ENCODE data around the gene SERPINE3.

SERPINE3 gene

DNA sequence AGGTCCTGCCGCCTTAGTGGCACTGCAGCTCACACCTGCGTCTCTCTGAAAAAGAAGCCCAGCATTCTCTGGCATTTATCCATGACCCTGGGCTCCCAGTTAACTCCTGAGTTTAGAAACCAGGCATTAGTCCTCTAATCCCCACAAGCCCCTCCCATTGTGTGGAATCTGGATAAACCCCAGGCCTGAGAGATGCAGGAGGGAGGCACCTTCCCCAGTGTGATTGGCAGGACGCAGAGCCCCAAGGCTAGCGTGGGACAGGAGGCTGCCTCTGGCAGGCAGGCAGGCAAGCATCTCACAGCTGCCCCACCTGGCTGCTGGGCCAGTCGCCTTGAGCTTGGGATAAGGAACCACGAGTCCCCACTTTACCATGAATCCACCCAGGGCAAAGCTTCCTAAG is 11.0 kb upstream of the SERPINE3 start:
- DNase-seq (ENCODE audit: low read depth in 2 of 2): no peak

DNA sequence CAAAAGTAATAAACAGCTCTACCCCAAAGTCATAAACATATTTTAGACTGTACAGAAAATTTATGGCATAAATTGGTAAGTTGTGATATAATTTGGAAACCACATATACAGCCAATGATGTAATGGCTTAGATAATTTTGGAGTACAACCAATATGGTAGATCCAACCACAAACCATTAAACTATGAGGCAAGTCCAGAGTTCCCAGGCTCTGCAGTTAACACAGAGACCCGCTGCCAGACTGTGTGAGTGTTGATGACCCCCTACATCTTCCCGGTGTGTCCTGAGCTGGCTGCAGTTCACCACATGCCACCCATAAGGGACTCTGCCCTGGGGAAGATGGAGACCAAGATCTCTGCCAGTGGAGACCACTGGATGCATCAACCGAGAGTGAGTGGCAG is 9.9 kb upstream of the SERPINE3 start:
- no peak for DNase-seq (ENCODE audit: low read depth in 2 of 2)

DNA sequence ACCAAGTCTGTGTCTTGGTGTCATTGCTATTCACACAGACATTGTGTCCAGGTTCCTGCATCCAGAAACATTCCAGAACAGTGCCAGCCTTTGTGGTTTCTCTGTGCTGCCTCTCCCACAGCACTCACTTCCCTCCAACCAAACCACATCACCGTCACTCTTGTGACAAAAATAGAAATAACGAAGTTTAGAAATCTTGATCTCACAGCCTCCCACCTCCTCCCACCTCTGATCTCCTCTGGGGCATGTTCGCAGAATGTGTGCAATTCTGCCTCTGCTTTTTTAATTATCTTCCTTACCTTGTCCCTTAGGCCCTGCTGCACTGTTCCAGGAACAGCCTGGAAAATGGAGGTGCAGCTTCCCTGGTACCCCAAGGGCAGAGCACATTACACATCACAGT is 8.7 kb upstream of the SERPINE3 start:
- DNase-seq (ENCODE audit: low read depth in 2 of 2): no peak

DNA sequence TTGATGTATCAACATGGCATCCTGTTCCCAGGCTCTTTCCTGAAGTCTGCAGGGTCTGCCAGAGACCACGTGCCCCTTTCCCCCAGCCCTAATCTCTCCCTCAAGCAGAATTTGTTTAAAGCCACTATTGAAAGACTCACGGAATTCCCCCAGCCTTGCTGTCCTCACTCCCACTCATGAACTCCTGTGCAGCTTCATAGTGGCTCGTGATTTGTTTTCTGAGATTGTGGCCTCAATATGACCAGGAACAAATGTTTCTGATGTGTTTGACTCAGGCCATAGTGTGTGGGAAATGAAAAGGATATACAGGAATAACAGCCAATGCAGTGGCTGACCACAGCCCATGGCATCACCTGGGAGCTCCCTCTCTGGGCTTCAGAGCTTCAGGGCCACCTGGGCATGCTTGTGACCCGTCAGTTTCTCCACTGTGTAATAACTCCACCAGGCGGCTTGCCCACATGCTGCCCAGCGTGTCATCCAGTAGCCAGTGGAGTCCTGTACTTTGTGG is 8.1 kb upstream of the SERPINE3 start:
- DNase-seq (ENCODE audit: low read depth in 2 of 2): no peak

DNA sequence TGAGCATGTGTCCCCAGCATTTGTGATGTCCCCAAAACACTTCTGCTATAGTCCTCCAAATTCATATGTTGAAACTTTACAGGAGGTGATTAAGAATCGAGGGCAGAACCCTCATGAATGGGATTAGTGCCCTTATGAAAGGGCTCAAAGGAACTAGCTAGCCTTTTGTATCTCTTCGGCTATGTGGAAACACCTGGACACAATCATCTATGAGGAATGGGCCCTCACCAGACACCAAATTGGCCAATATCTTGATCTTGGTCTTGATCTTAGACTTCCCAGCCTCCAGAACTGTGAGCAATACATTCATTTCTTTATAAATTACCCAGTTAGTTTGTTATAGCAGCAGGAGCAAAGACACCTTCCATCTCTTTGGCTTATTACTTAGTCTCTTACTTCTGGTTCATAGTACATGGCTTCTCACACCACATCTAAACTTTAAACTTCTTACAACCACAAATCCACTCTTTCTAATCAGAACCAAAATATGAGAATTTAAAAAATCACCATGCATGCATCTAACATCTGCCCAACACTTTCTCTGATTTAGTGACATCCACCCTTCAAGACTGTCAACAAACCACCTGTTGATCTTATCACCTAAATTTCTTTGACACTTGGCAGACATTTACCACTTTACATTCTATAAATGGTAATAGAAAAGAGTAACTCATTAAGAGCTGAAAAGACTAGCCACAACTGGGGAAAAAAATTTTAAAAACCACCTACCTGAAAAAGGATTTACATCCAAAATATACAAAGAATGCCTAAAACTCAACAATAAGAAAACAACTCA is 6.7 kb upstream of the SERPINE3 start:
- no peak for DNase-seq (ENCODE audit: low read depth in 2 of 2)

DNA sequence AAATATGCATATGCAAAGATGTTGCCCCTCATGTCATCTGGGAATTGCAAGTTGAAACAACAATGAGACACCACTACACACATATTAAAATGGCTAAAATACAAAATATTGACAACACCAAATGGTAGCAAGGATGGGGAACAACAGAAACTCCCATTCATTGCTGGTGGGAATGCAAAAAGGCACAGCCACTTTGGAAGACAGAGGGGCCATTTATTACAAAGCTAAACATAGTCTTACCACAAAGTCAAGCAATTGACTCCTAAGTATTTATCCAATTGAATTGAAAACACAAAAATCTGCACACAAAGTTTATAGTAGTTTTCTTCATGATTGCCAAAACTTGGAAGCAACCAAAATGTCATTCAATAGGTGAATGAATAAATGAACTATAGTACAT is 6.1 kb upstream of the SERPINE3 start:
- no peak for DNase-seq (ENCODE audit: low read depth in 2 of 2)

DNA sequence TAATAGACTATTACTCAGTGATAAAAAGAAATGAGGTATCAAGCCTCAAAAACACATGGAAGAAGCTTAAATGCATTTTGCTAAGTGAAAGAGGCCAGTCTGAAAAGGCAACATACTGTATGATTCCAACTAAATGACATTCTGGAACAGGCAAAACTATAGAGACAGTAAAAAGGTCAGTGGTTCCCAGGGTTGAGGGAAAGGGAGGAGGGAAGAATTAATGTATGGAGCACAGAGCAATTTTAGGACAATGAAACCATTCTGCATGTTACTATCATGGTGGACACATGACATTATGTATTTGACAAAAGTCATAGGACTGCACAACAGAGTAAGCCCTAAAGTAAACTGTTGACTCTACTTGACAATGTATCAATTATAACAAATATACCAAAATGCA is 5.7 kb upstream of the SERPINE3 start:
- no peak for DNase-seq (ENCODE audit: low read depth in 2 of 2)

DNA sequence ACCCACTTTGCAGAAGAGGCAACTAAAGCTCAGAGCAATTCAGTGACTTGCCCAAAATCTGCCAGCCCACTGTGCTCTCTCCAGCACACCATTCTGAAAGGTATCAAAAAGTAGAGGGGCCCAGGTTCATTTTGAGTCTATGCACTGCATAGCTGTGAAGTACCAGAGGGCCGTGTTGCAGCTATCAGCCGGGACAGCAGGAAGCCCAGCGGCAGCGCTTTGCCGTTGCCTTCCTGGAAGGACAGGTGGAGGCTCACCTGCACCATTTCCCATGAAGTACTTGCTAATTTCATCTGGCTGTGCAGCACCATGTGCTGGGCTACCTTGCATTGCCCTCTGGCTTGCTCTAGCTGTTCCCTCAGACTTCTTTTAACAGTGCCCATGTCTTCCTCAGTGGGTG is 2.7 kb upstream of the SERPINE3 start:
- DNase-seq (ENCODE audit: low read depth in 2 of 2): no peak

DNA sequence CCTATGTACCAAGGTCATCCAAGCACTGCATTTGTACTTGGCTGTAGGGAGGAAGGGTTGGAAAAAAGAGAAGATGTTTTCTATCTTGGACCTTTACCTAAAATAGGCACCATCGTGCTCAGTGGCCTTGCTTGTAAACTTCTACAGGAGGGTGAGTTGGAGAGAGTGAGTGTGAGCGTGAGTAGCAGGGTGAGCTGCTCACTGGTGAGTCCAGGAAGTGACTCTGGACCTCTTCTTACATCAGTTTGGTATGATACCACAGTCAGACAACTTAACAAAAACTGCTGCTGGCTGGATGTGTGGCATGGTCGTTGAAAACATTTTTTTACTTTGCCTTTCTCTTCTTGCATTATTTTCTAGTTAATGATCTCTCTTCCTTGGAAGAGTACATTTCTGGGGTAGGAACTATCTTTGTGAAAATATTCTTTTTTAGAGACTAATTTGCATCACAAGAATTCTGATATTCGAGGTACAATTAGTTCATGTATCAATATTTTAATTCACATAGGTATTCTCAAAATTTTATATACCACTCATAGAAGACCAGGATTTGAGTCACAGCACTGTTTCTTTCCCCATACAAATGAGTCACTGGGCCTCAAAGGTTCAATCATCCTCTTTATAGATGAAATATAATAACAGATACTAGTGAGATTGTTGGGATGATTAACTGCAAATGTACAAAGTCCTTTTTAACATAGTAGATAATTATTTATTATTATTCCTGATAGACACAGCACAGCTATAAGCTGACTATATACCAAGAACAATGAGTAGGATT is 651 bp downstream of the SERPINE3 start:
- DNase-seq (ENCODE audit: low read depth in 2 of 2): no peak

DNA sequence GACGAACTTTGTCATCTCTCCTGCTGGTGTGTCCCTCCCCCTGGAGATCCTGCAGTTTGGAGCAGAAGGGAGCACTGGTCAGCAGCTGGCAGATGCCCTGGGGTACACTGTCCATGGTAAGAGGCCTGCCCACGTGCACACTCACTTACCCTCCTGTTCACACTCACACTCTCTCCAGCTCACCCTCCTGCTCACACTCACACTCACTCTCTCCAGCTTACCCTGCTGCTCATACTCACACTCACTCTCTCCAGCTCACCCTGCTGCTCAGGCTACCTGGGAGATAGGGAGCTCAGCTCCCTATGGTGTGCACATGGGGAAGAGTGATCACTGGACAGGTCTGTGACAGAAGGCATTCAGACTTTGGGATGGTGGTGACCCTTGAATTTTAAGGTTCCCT is 1.7 kb downstream of the SERPINE3 start:
- no peak for DNase-seq (ENCODE audit: low read depth in 2 of 2)

DNA sequence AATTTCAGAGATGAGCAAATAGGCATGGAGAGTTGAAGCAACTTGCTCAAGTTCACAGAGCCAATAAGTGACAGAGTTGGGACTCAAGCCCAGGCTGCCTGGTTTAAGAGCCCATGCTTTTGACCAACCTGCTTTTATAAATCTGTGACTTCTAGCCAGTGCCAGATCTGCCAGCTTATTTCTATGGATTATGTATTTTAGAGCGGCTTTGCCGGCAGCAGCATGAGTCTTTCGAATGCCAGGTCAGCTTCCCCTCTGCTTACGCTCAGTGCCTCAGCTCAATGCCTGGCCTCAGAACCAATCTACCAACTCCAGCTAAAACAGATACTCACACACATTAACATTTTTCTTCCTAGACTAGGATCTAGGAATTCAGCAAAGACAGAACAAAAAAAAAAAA is 2.3 kb downstream of the SERPINE3 start:
- no peak for DNase-seq (ENCODE audit: low read depth in 2 of 2)

DNA sequence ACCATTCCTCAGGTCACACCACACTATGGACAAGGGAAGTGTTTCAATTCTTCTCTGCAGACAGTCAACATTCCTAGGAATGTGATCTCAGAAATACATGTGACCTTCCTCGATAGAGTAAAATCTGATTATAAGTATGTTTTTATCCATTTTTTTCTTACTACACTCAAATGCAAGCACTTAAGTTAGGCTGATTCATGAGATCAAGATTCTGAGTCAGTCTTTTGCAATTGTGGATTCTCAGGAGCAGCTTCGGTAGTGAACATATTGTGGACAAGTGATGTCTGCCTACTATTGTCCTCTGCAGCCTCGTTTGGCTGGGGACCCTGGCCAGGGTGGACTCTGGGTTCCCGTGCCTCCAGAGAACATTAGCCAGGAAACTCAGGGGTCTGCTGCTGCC is 3.2 kb downstream of the SERPINE3 start:
- DNase-seq (ENCODE audit: low read depth in 2 of 2): no peak

DNA sequence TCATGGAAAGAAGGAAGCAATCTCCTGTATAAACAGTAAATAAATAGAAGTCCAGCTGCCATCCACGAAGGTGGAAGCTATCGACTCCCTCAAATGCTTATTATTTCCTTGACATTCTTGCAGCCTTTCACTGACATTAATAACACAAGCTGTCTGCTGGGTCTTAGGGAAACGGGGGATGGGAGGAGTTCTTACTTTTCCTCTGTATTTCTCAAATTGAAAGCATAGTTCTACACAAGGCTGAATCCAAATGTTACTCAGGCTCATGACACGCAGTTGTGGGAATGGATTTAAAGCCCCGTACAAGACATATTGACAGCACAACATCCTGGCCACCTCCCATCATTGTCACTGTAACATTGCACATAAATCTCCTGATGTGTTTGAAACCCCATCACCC is 4.0 kb downstream of the SERPINE3 start:
- DNase-seq (ENCODE audit: low read depth in 2 of 2): no peak

DNA sequence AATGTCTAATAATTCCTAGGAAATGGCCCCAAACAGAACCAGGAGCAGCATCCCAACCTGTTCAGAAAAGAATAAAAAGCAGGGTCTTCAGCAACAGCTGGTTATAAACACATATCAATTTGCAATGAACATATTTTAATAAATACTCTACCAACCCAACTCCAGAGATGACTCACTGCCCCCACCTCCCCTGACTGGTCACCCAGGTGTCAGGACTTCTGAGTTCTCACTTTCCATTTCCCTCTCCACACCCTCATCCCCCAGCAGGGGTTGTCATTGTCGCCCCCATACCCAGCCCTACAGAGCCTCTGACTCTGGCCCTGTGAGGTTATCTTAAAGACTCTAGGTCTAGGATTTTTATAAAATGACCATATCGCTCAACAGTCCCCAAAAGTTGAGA is 6.9 kb downstream of the SERPINE3 start:
- DNase-seq (ENCODE audit: low read depth in 2 of 2): no peak

DNA sequence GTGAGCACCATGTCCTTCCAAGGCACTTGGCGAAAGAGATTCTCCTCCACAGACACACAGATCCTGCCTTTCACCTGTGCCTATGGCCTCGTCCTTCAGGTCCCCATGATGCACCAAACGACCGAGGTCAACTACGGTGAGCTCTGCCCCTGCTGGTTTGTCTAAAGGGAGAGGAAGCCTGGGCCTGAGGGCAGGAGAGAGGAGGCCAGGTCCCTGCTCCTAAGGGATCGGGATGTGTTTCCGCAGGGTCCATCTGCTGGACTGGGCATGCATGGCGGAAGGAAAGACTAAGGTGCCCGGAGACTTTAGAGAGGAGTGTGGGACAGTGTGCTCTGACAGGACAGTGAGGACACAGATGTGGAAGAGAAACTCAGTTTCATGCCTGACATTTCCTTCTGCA is 7.6 kb downstream of the SERPINE3 start:
- no peak for DNase-seq (ENCODE audit: low read depth in 2 of 2)

DNA sequence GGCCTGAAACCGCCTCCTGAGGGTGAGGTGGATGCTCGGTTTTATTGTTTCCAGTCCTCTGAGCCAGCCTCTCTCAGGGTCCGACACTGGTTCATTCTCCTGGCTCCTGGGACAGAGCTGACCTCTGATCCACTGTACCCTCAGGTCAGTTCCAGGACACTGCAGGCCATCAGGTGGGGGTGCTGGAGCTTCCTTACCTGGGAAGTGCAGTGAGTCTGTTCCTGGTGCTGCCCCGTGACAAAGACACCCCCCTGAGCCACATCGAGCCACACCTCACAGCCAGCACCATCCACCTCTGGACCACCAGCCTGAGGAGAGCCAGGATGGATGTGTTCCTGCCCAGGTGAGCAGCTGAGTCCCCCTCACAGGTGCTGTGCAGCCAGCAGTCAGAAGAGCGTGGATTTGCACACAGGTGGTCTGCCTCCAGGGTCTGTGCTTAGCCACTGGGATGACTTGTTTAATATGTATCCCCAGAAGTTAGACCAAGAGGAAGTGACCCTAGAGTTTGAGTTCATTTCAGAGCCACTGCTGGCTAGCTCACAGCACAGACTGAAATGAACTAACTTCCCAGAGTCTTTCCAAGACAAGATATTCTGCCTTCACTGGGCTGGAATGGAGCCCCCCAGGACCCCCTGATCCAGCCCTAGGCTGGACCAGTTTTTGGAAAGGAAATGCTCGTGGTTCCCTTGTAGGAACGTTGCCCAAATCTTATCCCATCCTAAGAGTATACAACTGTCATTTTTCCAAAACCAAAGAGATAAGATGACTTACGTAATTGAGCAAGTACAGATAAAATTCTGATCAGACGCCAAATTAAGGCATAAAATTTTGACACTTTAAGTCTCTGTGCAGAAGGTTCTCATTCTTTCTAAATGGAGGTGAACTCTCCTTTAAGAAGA is 8.8 kb downstream of the SERPINE3 start:
- DNase-seq (ENCODE audit: low read depth in 2 of 2): no peak

DNA sequence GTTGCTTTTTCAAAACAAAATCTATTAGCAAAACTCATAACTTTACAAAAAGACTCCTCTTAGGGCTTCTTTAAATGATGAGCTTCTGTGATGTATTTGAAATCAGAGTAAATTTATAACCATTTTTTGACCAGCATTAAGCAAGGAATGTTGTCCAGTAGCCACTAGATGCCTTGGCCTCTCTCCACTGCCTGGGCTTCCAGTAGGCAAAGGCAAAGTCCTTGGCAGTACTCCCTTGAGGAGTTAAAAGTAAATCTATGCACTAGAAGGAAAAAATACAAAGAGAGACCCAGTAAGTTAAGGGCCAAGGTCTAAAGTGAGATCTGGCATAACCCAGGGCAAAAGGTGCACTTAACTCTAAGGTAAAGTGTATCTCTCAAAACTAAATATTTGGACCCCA is 9.5 kb downstream of the SERPINE3 start:
- DNase-seq (ENCODE audit: low read depth in 2 of 2): no peak

DNA sequence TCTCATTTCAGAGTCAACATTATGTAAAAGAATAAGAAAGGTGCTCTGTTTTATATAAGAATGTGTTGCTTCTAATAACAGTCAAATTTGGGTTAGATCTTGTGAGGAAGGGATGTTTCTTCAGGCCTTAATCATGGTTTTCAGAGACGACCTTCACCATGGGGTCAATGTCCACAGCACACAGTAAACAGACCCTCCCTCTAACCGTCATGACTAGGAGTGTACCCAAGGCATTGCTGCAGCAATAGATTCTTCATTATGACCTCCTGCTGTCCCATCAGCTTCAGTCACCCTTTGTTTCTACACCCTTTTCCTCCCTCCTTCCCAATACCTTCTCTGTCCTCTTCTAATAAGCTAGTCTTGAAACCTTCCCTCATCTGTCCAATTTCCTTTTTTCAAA is 15.7 kb downstream of the SERPINE3 start:
- DNase-seq (ENCODE audit: low read depth in 2 of 2): no peak

DNA sequence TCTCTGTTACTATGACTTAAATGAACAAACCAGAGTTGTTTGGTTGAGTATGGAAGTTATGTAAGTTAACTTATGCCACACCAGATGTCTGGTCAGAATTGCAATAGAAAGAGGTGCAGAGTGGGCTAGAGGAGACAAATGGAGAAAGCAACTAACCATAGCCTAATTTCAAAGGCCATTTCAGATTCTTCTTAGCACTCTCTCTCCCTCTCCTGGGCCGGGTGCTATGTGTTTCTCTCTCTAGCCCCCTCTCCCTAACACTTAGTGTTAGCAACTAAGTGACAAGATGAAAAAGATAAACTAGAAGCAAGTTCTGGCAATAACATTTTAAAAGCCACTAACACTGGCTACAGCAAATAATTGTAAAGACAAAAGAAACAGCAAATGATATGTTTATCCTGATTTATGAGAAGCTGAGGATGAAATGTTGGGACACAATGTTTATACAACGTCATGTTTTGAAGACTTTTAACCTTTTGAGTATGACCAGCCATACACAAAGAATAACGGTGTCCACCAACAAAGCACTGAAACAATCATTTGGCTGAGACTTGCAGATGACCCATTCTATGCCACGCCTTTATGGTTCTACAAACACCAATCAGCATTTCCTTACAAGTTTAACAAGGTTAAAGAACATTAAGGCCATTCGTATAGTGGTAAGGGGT is 18.6 kb downstream of the SERPINE3 start:
- DNase-seq (ENCODE audit: low read depth in 2 of 2): no peak

DNA sequence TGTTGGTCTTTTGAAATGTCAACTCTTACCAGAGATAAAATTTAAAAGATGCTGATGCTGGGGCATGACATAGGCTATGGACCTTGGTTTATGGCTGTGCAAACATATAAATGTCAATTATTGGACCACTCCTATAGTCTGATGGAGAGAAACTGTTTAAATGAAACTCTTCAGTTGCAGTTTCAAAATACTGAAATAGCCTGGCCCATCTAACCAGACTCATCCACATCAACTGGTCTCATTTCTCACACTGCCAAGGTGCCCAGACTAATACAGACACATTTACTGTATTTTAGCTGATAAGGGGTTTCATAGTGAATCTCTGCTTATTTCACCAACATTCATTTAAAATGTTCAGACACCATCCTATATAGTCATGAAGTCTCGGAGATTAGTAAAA is 19.9 kb downstream of the SERPINE3 start:
- DNase-seq (ENCODE audit: low read depth in 2 of 2): no peak

DNA sequence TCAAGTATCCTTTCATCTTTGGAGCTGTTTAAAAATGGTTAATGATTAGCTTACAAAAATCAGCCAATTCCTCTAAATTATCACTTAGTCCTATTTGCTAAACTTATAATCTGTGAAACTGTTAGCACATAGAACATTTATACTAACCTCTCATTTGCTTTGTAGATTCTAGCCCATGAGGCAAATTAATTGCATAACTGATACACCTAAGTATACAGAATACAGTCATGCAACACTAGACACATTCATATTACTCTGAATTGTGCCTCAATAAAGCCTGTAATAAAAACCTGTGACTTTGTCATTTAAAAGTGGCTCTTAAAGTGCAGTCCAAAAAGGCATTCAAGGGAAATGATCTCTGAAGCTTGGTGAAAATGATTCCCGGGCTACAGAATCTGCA is 21.0 kb downstream of the SERPINE3 start:
- DNase-seq (ENCODE audit: low read depth in 2 of 2): no peak

DNA sequence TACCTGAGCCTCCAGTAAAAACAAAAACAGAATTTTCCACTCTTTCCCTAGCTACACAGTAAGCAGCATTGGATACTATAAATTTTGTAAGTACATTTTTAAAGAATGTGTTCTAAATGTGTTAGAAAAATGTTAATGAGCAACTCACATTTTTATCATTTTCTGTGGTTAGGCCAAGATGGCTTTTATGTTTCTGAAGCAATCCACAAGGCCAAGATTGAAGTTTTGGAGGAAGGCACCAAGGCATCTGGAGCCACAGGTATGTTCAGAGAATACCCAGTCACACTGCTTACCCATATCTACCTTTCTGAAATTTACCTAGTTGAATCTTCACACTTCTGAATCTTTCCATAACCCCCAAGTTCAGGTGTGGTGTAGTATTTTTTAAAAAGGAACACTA is 21.6 kb downstream of the SERPINE3 start:
- no peak for DNase-seq (ENCODE audit: low read depth in 2 of 2)

Measured in activated CD4-positive, alpha-beta T cell treated with anti-CD3 and anti-CD28 coated beads for 24 hours (primary cell).